Stimulated activated CD8-positive, alpha-beta memory T cell treated with anti-CD3 and anti-CD28 coated beads, Interleukin-2, amount 100 ng/mL, for 48 hours (primary cell): ENCODE data around the gene ZNF215.
"Not testable (repeated sequence)": the region's sequence is repeated elsewhere in the genome, so short reads cannot be mapped to it uniquely, and the experiment has no call there.

ENCODE experiments used
- DNase-seq, 2 donors: peaks; one replicate each; pipeline ENCODE4 v3.0.0-alpha.2; 2020; ENCODE audit warnings: low read depth in 2 of 2

ZNF215 gene

GRCh38 chr11:6926208-6927029 is at the start of gene ZNF215:
ZNF215 (plus strand) TSS chr11:6926426; CDS start chr11:6932273, 5,847 bp downstream.
- peak; percentile 21 to 47 for DNase-seq

- DNase-seq = no peak
These were observed 49.3 kb upstream of the ZNF215 start for GRCh38 chr11:6876914-6877313.

- DNase-seq = no peak
These were observed 43.5 kb upstream of the ZNF215 start for GRCh38 chr11:6882751-6883150.

GRCh38 chr11:6887711-6888110 is 38.5 kb upstream of the ZNF215 start:
- not testable (repeated sequence) for DNase-seq

- DNase-seq = no peak
These were observed 37.4 kb upstream of the ZNF215 start for GRCh38 chr11:6888830-6889229.

- DNase-seq = no peak
These were observed 36.4 kb upstream of the ZNF215 start for GRCh38 chr11:6889835-6890234.

- DNase-seq = no peak
These were observed 33.8 kb upstream of the ZNF215 start, which contains the start of gene OR2D2 for GRCh38 chr11:6892400-6892799. OR2D2 (minus strand) TSS chr11:6892500; CDS start chr11:6892500, 0 bp downstream.

- no peak for DNase-seq
These were observed 32.1 kb upstream of the ZNF215 start for GRCh38 chr11:6894097-6894496.

- DNase-seq = no peak
These were observed 31.2 kb upstream of the ZNF215 start for GRCh38 chr11:6895010-6895409.

- DNase-seq = no peak
These were observed 27.3 kb upstream of the ZNF215 start for GRCh38 chr11:6898911-6899310.

GRCh38 chr11:6900327-6900999 is 25.8 kb upstream of the ZNF215 start:
- no peak for DNase-seq

- not testable (repeated sequence) for DNase-seq
These were observed 21.4 kb upstream of the ZNF215 start for GRCh38 chr11:6904804-6905203.

- DNase-seq = no peak
These were observed 14.8 kb upstream of the ZNF215 start for GRCh38 chr11:6911378-6911777.

- no peak for DNase-seq
These were observed 14.3 kb upstream of the ZNF215 start for GRCh38 chr11:6911948-6912347.

GRCh38 chr11:6919698-6920097 is 6.5 kb upstream of the ZNF215 start:
- no peak for DNase-seq

GRCh38 chr11:6920702-6921101 is 5.5 kb upstream of the ZNF215 start, which contains the start of gene OR2D3:
OR2D3 (plus strand) TSS chr11:6921002; CDS start chr11:6921002, 0 bp downstream.
- no peak for DNase-seq

GRCh38 chr11:6925007-6925577 is 1.1 kb upstream of the ZNF215 start:
- no peak for DNase-seq

GRCh38 chr11:6925636-6926207 is 504 bp upstream of the ZNF215 start:
- DNase-seq = no peak

- DNase-seq = no peak
These were observed 898 bp downstream of the ZNF215 start for GRCh38 chr11:6927030-6927617.

GRCh38 chr11:6928916-6929315 is 2.7 kb downstream of the ZNF215 start:
- no peak for DNase-seq

- DNase-seq = no peak
These were observed 5.0 kb downstream of the ZNF215 start for GRCh38 chr11:6931146-6931713.
